K562 (cell line): ENCODE results near the gene LRP4. TPM values are rescaled to one million over a fixed set of nuclear protein-coding genes. Genes with fewer than 3 reads are reported as not detected.
A peak's percentile ranks its signal among the peaks of the same experiment; 100 is the strongest.

ENCODE experiments used
- ARID3B ChIP-seq: fragments of 250-450 bp; sonication (Bioruptor Pico); IDR thresholded peaks from 2 replicates; pipeline ENCODE4 v1.4.0; 2020; ENCODE audit warnings: borderline replicate concordance
- C11orf30 ChIP-seq: fragments of 450-650 bp; IDR thresholded peaks from 2 replicates; pipeline ENCODE4 v1.6.1; 2016; ENCODE audit warnings: low read depth, mild to moderate bottlenecking
- MEF2A ChIP-seq: IDR thresholded peaks from 2 replicates; pipeline ENCODE4 v1.6.1; 2011; ENCODE audit warnings: low read depth, mild to moderate bottlenecking, low read length, moderate library complexity; ENCODE audit not compliant: control insufficient read depth
- NBN ChIP-seq: fragments of 450-650 bp; IDR thresholded peaks from 2 replicates; pipeline ENCODE4 v1.6.1; 2016; ENCODE audit warnings: low read depth, mild to moderate bottlenecking
- POLR2G ChIP-seq: fragments of 200-400 bp; formaldehyde crosslinking; IDR thresholded peaks from 2 replicates; pipeline ENCODE4 v1.6.1; 2017; ENCODE audit warnings: low read depth, mild to moderate bottlenecking, antibody characterized with exemption, low read length, moderate library complexity
- SMC3 ChIP-seq: conservative IDR thresholded peaks from 2 replicates; pipeline ENCODE4 v1.6.1; 2011; ENCODE audit warnings: low read depth, low read length, improper control_type of control experiment; ENCODE audit not compliant: insufficient read depth
- TAF1 ChIP-seq: IDR thresholded peaks from 2 replicates; pipeline ENCODE4 v1.6.1; 2011; ENCODE audit warnings: mild to moderate bottlenecking, low read length, moderate library complexity; ENCODE audit not compliant: insufficient read depth, control insufficient read depth, severe bottlenecking; ENCODE audit errors: extremely low read depth
- XRCC5 ChIP-seq: fragments of 200-400 bp; formaldehyde crosslinking; IDR thresholded peaks from 2 replicates; pipeline ENCODE4 v1.6.1; 2017; ENCODE audit warnings: low read depth, mild to moderate bottlenecking, low read length
- ZBTB11 ChIP-seq, 3 experiments: fragments of 200-800 bp in 1 of 3; fragments of 250-450 bp in 1 of 3; fragments of 450-650 bp in 1 of 3; sonication (Bioruptor Pico) in 1 of 3; sonication (Bioruptor generic) in 1 of 3; formaldehyde crosslinking in 1 of 3; IDR thresholded peaks; 2 replicates each; pipeline versions ENCODE4 v1.6.1 to v1.8.0; 2016 to 2022; ENCODE audit warnings: mild to moderate bottlenecking in 2 of 3, missing genetic modification characterization in 2 of 3, missing compliant biosample characterization in 1 of 3, moderate library complexity in 1 of 3
- ZBTB40 ChIP-seq, 2 experiments: fragments of 450-650 bp in 1 of 2; sonication (generic) in 1 of 2; formaldehyde crosslinking in 1 of 2; IDR thresholded peaks; 2 replicates each; pipeline versions ENCODE4 v1.7.1 to v1.9.0; 2016 to 2022; ENCODE audit warnings: inconsistent platforms in 1 of 2, mild to moderate bottlenecking in 1 of 2, missing genetic modification reagents in 1 of 2
- polyA plus RNA-seq, 8 experiments: library from polyadenylated mRNA; depleted of rRNA in 4 of 8; stranded (reverse) in 5 of 8; unstranded in 3 of 8; fragments of >200 nt; fragmentation: Nextera tagmentation in 2 of 8; fragmentation: Illumina TruSeq in 1 of 8; extraction: Ambion mirVana in 2 of 8; extraction: Trizol in 1 of 8; gene quantifications; 2 replicates each; pipeline versions ENCODE4 v1.2.1 to v1.2.3, GENCODE V29; 2011 to 2014; ENCODE audit warnings: inconsistent platforms in 1 of 8, missing spikeins in 1 of 8
- total RNA-seq, 7 experiments: library from RNA; depleted of rRNA in 6 of 7; stranded (reverse); fragments of >200 nt in 6 of 7; fragmentation: Illumina TruSeq in 2 of 7; extraction: Trizol in 2 of 7; gene quantifications; 2 replicates each; pipeline versions ENCODE4 v1.2.1 to v1.2.3, GENCODE V29; 2011 to 2021; ENCODE audit warnings: low replicate concordance in 1 of 7

LRP4 gene
- total and polyA plus RNA-seq, 9 of the 15 experiments (the other 6 are each of a cell fraction or from before 2014, with no cell fraction given) = 0.04 to 0.54 (median 0.10) TPM

GRCh38 chr11:46936138-46937110 is 18.1 kb upstream of the LRP4 start, which contains the start of gene CSTPP1 (continued):
- no peak for TF ChIP-seq NBN
- peak; percentile 97 for TF ChIP-seq ZBTB40 (IDR thresholded peaks at IDR 0.05)
- no peak for TF ChIP-seq ZBTB40 (CRISPR knock-in tag; IDR thresholded peaks at IDR 0.05)
- peak; percentile 96 to 99 (median 99) for TF ChIP-seq ZBTB11 (CRISPR knock-in tag; IDR thresholded peaks at IDR 0.05)
- TF ChIP-seq POLR2G = peak; percentile 67
- TF ChIP-seq MEF2A = no peak
- no peak for TF ChIP-seq ARID3B (CRISPR knock-in tag)
- peak; percentile 96; the same call in 1 of the 2 replicates for TF ChIP-seq XRCC5
- TF ChIP-seq C11orf30 = peak; percentile 74
- peak; percentile 59 for TF ChIP-seq TAF1
- 0 out of 2 replicates have a peak, but pooled peaks have one; percentile 17 for TF ChIP-seq SMC3
